Coronary artery (tissue), 2 donors: ENCODE results near the gene MEX3A.

ENCODE experiments used
- DNase-seq: peaks from one replicate; pipeline ENCODE4 v3.0.0-alpha.2; 2017; ENCODE audit warnings: low spot score
- H3K27ac ChIP-seq, 2 donors: fragments of 200-600 bp; sonication (generic); one replicate each; pipeline ENCODE4 v1.5.1; 2016 to 2019
- H3K4me3 ChIP-seq: fragments of 200-600 bp; sonication (generic); 2 replicates; pipeline ENCODE4 v1.5.1; 2016; ENCODE audit warnings: mild to moderate bottlenecking, moderate library complexity
- CTCF ChIP-seq: fragments of 200-600 bp; sonication (generic); IDR thresholded peaks from one replicate; pipeline ENCODE4 v1.5.1; 2019; ENCODE audit warnings: antibody characterized with exemption

Gene MEX3A

GRCh38 chr1:156069490-156070455 is 12.5 kb downstream of the MEX3A start:
- DNase-seq: no peak
- H3K27ac ChIP-seq: no peak overlapping the region
- no peak for TF ChIP-seq CTCF
- no peak overlapping the region for H3K4me3 ChIP-seq

GRCh38 chr1:156067262-156067661 is 15.0 kb downstream of the MEX3A start:
- no peak for TF ChIP-seq CTCF
- H3K27ac ChIP-seq: no peak overlapping the region
- no peak for DNase-seq

GRCh38 chr1:156065871-156066270 is 16.4 kb downstream of the MEX3A start:
- no peak for DNase-seq
- H3K27ac ChIP-seq: no peak overlapping the region
- H3K4me3 ChIP-seq: no peak overlapping the region
- TF ChIP-seq CTCF: no peak

More at GRCh38 chr1:156067262-156067661, 15.0 kb downstream of the MEX3A start:
- no peak overlapping the region for H3K4me3 ChIP-seq

GRCh38 chr1:156065212-156065611 is 17.1 kb downstream of the MEX3A start:
- DNase-seq: no peak
- H3K4me3 ChIP-seq: no peak overlapping the region
- TF ChIP-seq CTCF: no peak
- no peak overlapping the region for H3K27ac ChIP-seq

- no peak for TF ChIP-seq CTCF
- no peak overlapping the region for H3K4me3 ChIP-seq
- H3K27ac ChIP-seq: no peak overlapping the region
- no peak for DNase-seq
Measured at GRCh38 chr1:156064615-156065014, 17.6 kb downstream of the MEX3A start.

- no peak for TF ChIP-seq CTCF
- DNase-seq: no peak
- no peak overlapping the region for H3K27ac ChIP-seq
- H3K4me3 ChIP-seq: no peak overlapping the region
Measured at GRCh38 chr1:156063997-156064285, 18.3 kb downstream of the MEX3A start.

GRCh38 chr1:156062189-156062588 is 20.1 kb downstream of the MEX3A start:
- no peak overlapping the region for H3K27ac ChIP-seq
- TF ChIP-seq CTCF: no peak
- no peak overlapping the region for H3K4me3 ChIP-seq
- DNase-seq: no peak
